Measurements from ENCODE around the gene PLEKHA3. TPM values are rescaled to one million over a fixed set of nuclear protein-coding genes. Genes with fewer than 3 reads are reported as not detected.

Gene PLEKHA3
- total RNA-seq, 1 donor from 2014 or later: 9.7 TPM

GRCh38 chr2:178527592-178527991 lies 47.3 kb downstream of the PLEKHA3 start:
- DNase-seq (ENCODE audit: low read depth): no peak
- TF ChIP-seq CTCF (IDR thresholded peaks at IDR 0.05; ENCODE audit: insufficient read depth, low read length, poor library complexity, severe bottlenecking): no peak
- Histone ChIP-seq H3K4me3 (ENCODE audit: low read depth, low read length) (no peak overlapping the region), H3K36me3 (ENCODE audit: control insufficient read depth, insufficient read depth, low read length) (no peaks in the 10 kb centered on the region), H3K27me3 (ENCODE audit: control insufficient read depth, insufficient read depth, low read length) (no peaks in the 10 kb centered on the region)

GRCh38 chr2:178528647-178529046 lies 48.4 kb downstream of the PLEKHA3 start:
- Histone ChIP-seq H3K36me3 (ENCODE audit: control insufficient read depth, insufficient read depth, low read length) (no peaks in the 10 kb centered on the region), H3K27me3 (ENCODE audit: control insufficient read depth, insufficient read depth, low read length) (no peaks in the 10 kb centered on the region), H3K4me3 (ENCODE audit: low read depth, low read length) (no peak overlapping the region)
- no peak for TF ChIP-seq CTCF (IDR thresholded peaks at IDR 0.05; ENCODE audit: insufficient read depth, low read length, poor library complexity, severe bottlenecking)
- no peak for DNase-seq (ENCODE audit: low read depth)

GRCh38 chr2:178529194-178529593 lies 48.9 kb downstream of the PLEKHA3 start:
- TF ChIP-seq CTCF (IDR thresholded peaks at IDR 0.05; ENCODE audit: insufficient read depth, low read length, poor library complexity, severe bottlenecking): no peak
- Histone ChIP-seq H3K36me3 (ENCODE audit: control insufficient read depth, insufficient read depth, low read length) (no peaks in the 10 kb centered on the region), H3K4me3 (ENCODE audit: low read depth, low read length) (no peak overlapping the region)

GRCh38 chr2:178530131-178530530 lies 49.9 kb downstream of the PLEKHA3 start:
- H3K27me3 ChIP-seq (ENCODE audit: control insufficient read depth, insufficient read depth, low read length): no peaks in the 10 kb centered on the region
- TF ChIP-seq CTCF (IDR thresholded peaks at IDR 0.05; ENCODE audit: insufficient read depth, low read length, poor library complexity, severe bottlenecking): no peak
- DNase-seq (ENCODE audit: low read depth): no peak
- no peak overlapping the region for H3K4me3 ChIP-seq (ENCODE audit: low read depth, low read length)
- no peaks in the 10 kb centered on the region for H3K36me3 ChIP-seq (ENCODE audit: control insufficient read depth, insufficient read depth, low read length)

More at GRCh38 chr2:178529194-178529593, 48.9 kb downstream of the PLEKHA3 start:
- no peaks in the 10 kb centered on the region for H3K27me3 ChIP-seq (ENCODE audit: control insufficient read depth, insufficient read depth, low read length)
- DNase-seq (ENCODE audit: low read depth): no peak

- no peak for TF ChIP-seq CTCF (IDR thresholded peaks at IDR 0.05; ENCODE audit: insufficient read depth, low read length, poor library complexity, severe bottlenecking)
- no peak overlapping the region for H3K4me3 ChIP-seq (ENCODE audit: low read depth, low read length)
- DNase-seq (ENCODE audit: low read depth): no peak
- H3K27me3 ChIP-seq (ENCODE audit: control insufficient read depth, insufficient read depth, low read length): no peaks in the 10 kb centered on the region
- H3K36me3 ChIP-seq (ENCODE audit: control insufficient read depth, insufficient read depth, low read length): no peaks in the 10 kb centered on the region
Observed at GRCh38 chr2:178530625-178531142, 50.4 kb downstream of the PLEKHA3 start.

GRCh38 chr2:178531168-178531567 lies 50.9 kb downstream of the PLEKHA3 start:
- no peaks in the 10 kb centered on the region for H3K36me3 ChIP-seq (ENCODE audit: control insufficient read depth, insufficient read depth, low read length)
- H3K27me3 ChIP-seq (ENCODE audit: control insufficient read depth, insufficient read depth, low read length): no peaks in the 10 kb centered on the region
- no peak overlapping the region for H3K4me3 ChIP-seq (ENCODE audit: low read depth, low read length)
- no peak for DNase-seq (ENCODE audit: low read depth)
- no peak for TF ChIP-seq CTCF (IDR thresholded peaks at IDR 0.05; ENCODE audit: insufficient read depth, low read length, poor library complexity, severe bottlenecking)
